Activated CD4-positive, alpha-beta T cell treated with anti-CD3 and anti-CD28 coated beads, Interleukin-2, amount 50 U/mL, for 1 hour (primary cell): ENCODE measurements around the gene STK38L.

Source experiments
- DNase-seq: peaks from one replicate; pipeline ENCODE4 v3.0.0-alpha.2; 2020

The STK38L gene

DNA sequence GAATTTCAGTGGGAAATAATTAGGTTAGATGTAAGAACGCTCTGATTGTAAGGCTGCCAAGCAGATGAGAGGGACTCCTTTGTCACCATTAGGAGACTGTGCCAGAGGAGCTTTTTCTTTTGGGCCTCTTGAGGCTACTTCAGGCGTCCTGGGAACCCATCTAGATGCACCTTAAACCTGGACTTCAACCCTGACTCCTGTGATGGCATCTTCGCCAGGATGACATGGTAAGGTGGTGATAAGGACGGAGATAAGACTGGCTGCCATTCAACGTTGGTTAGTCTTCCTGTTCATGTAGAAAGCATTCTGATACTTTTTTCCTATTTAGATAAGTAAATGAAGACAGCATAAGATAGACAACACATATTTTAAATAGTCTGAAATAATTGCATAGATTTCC is 36.3 kb downstream of the STK38L start:
- DNase-seq: no peak

DNA sequence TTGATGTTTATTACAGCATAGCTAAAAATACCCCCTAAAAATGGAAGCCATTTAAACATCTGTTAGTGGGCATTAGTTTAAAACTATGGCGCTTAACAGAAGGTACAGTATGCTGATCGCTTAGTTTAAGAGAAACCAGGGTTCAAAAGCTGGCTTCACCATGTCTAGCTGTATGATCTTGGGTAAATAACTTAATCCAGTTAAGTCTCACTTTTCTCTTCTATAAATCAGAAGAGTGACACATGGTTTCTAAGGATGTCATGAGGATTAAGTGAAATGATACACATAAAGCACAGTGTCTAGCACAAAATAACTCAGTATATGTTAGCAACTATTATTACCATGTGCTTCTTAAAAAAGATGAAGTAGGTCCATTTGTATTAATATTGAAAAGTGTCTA is 38.7 kb downstream of the STK38L start:
- DNase-seq: no peak

DNA sequence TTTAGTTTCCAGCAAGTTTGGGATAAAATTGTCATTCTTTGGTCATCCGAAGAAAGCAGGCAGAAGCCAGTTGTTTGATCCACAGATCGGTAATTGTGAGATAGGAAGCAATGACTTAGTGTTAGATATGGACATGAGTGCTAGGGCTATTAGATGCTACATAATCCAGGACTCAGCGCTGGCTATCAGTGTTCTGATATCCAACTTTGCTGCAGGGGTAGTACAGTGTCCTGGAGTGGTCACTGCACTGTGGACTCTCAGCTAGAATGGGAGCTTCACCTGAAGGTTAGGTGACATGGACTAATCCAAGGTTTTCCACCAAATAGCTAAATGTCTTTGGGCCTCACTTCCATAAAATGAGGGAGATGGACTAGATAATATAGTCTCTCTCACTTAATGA is 39.9 kb downstream of the STK38L start:
- no peak for DNase-seq

DNA sequence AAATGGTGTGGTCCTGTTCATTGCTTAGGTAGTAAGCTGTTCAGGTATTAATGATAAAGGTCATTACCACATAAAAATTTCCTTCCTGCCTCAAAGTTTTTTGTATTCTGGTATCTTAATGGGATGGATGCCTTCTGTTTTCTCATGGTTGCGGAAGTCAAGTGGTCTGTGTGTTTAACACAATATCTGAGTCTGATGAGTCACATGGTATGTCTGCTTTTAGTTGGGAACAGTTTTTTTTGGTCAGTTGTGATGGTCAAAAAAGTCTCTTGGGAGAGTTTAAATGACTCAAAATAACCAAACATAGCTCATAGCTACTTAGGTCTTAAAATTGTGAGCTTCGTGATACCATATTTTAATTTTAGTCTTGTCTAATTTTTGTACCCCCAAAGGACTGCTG is 40.7 kb downstream of the STK38L start:
- DNase-seq: no peak

GRCh38 chr12:27285403-27285802 is 41.3 kb downstream of the STK38L start:
- no peak for DNase-seq

DNA sequence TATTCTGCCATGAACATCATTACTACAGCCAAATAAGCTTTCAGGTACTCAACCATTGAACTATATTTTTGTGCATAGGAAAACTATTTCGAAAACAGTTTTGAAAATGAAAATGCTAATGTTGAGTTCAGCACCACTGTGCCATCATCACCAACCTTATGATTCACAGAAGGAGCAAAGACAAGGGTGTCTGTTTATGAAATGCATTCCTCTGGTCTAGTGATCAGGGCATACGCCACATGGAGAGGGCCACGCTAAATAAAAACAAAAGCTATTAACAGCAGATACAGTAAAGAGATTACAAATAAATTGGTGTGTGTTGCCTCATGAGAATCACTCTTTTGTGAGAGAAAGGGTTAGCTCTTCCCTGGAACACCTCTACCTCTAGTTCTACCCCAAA is 45.3 kb downstream of the STK38L start:
- no peak for DNase-seq

DNA sequence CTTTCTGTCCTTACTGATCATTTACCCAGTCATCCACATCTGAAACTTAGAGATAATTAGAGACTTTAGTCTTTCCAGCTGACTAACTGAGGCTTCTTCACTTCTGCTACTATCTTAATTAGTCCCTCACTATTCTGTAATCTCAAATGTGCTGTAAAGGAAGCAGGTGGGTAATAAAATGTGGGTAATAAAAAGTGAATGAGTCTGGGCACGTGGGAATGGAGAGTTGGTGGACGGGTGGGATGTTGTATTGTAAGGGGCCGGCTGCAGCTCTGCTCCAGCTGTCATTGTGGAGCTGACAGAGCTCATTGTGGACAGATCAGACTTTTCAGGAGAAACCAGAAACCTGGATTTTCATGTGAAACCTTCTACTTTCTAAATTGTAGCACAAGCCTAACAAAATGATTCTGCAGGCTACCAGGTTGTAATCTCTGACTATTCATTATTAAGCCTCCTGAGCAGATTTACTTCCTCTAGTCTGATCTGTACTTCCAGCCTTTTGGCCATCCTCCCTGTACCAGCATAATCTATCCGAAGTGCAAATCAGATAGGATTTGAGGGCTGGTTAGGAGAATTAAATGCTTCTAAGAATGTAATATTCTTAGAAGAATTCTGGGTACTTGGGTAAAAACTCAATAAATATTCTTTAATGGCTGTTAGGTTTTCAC is 46.5 kb downstream of the STK38L start:
- DNase-seq: no peak

DNA sequence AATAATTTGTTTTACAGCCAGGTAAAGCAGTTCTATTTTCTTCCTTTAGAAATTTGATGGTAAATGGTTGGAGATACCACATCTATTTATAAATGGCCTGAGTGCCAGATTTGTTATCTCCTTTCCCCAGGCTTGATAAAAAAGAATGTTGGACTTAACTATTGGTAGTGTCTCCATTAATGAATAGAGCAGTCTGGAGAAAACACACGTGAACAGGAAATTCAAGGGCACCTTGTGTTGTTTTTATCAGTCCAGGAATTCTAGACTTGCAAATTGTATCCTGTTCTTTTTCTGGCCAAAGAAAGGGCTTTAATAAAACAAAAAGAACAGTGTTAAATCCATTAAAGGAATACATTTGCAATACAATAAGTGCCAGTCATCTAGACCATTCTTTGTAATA is 47.8 kb downstream of the STK38L start:
- no peak for DNase-seq

GRCh38 chr12:27292718-27293117 is 48.6 kb downstream of the STK38L start:
- DNase-seq: no peak

DNA sequence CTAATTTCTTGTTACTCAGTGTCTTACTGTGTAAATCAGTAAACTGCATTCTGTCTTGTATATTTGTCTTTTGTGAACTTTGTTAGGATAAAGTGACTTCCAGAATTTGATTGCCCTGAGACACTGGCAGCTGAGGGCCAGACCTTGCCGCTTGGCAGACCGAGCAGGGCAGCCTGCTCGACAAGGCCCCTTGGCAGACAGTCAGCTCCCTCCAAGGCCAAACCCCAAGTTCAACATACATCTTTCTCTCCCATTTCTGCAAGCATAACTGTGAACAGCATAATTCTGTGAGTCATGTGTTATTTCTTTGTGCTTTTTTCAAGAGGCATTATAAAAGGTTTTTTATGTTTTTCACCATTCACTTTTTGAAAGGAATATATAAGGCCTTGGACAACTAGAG is 49.4 kb downstream of the STK38L start:
- no peak for DNase-seq

- DNase-seq: no peak
Measured at GRCh38 chr12:27296674-27297073, 52.6 kb downstream of the STK38L start.

- DNase-seq: no peak
Measured at GRCh38 chr12:27297566-27297965, 53.5 kb downstream of the STK38L start.

DNA sequence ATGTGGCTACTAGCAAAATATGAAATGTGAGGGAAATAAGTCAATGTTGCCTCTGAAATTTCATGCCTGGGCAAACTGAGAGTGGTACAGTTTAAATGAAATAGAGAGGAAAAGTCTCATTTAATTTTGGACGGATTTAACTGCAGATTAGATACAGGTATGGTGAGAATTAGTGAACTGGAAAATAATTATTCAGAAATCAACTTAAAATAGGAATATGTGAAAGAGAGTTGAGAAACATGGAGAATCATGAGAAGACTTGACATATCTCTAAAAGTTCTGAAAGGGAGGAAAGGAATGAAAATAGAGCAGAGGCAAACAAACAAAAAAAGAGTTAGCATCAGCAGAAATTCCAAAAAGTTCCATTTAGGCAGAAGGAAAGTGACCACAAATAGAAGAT is 55.0 kb downstream of the STK38L start:
- DNase-seq: no peak

DNA sequence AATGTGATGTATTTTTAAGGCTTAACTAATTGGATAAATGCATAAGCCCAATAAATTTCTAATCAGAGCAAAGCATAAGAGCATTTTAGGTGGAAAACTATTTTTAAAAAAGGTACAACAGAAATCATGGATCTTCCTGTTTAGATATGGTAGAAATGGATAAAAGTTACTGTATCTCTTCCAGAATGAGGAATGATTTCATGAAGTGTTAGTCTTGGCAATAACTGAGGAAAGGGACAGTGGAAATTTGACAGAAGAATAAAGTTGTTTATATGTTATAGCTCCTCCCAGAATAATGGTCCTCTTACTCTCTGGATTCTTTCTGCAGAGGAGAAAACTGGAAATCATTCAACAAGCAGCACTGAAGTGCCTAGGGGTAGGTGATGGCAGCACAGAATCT is 56.1 kb downstream of the STK38L start:
- DNase-seq: no peak

GRCh38 chr12:27303139-27304111 is 59.3 kb downstream of the STK38L start:
- DNase-seq: no peak

DNA sequence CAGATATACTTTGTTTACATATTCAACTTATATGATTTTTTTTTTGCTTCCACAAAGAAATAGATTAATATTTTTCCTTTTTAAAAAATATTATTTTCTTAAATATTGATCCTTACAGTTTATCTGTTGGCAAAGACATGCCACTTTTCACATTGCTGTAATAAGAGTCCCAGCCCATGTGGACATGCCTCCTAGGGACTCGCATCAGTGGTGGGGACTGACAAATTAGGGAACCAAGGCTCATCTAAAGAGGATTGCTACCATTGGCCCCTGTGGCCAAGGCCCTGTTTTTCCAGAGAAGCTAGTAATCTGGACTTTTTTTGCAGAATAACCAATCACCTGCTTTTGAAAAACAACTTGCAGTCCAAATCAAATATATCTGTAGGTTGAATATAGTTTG is 60.8 kb downstream of the STK38L start:
- DNase-seq: no peak

DNA sequence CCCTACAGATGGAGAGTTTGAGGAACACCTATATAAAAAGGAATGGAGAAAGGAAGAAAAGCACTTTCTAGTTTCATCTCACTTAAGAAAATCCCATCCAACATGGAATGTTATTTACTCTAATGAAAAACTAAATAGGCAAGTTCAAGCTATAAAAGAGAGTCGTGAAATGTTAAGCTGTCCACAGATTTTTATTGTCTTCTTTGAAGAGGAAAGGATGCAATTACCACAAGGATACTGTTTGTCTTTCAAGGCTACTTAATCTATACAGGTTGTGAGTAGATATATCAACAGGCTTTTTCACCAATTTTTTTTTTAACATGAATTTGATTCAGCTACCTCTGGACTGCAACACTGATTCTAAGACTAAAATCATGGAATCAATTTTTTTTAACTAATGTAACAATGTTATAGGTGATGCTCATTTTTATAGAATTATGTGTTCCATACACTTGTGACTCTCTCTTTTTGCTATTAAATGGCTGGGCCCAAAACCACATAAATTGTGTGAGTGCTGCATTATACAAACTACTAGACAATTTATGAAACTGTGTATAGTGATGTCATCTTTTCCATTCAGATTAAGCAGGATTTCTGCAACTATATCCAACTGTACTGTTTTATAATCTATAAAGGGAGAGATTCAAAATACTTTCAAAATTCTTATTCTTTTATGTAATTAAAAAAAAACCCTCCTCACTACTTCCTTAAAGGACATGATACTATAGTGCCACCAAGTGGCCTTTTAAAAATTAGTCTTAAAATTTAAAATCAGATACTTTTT is 61.8 kb downstream of the STK38L start:
- no peak for DNase-seq

- no peak for DNase-seq
Measured at GRCh38 chr12:27309293-27309994, 65.4 kb downstream of the STK38L start.

GRCh38 chr12:27309995-27310315 is 65.9 kb downstream of the STK38L start:
- DNase-seq: no peak

DNA sequence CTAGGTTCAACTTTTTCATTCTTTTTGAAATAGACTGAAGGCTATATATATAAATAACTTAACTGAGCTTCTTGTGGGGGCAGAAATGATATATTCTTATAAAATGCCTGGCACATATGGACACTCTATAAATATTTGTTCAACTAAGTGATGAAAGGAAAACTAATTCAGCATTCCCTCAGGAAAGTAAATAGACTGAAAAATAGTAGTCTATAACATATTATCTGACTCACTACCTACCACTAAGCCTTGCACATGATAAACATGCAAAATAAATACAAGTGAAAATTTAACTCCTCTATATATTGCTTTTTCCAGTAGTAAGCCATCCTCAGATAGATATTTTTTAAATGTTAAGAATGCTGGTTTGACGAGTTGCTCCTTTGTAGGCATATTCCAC is 72.9 kb downstream of the STK38L start:
- DNase-seq: no peak

- DNase-seq: no peak
Measured at GRCh38 chr12:27319409-27319808, 75.3 kb downstream of the STK38L start.

DNA sequence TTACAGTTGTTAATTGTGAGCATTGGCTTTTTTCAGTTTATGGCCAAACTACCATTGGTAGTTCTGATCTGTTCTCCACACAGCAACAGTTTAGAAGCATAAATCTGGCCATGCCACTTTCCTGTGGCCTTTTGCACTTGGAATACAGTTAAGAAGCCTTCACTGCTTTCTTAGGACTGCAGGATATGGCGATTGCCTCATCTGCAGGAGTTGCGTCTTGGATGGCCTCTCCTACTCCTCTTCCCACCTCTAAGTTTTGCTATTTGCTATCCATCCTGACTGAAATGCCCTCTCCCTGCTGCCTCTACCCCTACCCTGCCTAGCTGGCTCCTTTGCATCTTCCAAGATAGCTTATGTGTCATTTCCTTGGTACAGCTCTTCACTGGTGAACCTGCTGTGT is 75.8 kb downstream of the STK38L start:
- no peak for DNase-seq

- no peak for DNase-seq
Measured at GRCh38 chr12:27324530-27324929, 80.4 kb downstream of the STK38L start.
